Esophagus muscularis mucosa (tissue), 4 donors: ENCODE data around the gene GTSE1. TPM values are rescaled to one million over a fixed set of nuclear protein-coding genes. Genes with fewer than 3 reads are reported as not detected.

Experiments
- DNase-seq: peaks from one replicate; pipeline ENCODE4 v3.0.0-alpha.2; 2017; ENCODE audit errors: extremely low spot score
- H3K27ac ChIP-seq, 4 donors: fragments of 200-600 bp; sonication (generic); replicated peaks in 1 of 4; 1 replicate in 3 of 4; 2 replicates in 1 of 4; pipeline ENCODE4 v1.5.1; 2016 to 2019; ENCODE audit warnings: mild to moderate bottlenecking in 1 of 4
- H3K27me3 ChIP-seq, 4 donors: fragments of 200-600 bp; sonication (generic); one replicate each; pipeline versions ENCODE4 v1.5.1 to v1.6.0; 2016 to 2019
- H3K36me3 ChIP-seq, 4 donors: fragments of 200-600 bp; sonication (generic); one replicate each; pipeline ENCODE4 v1.5.1; 2016 to 2019
- H3K4me1 ChIP-seq, 4 donors: fragments of 200-600 bp; sonication (generic); one replicate each; pipeline ENCODE4 v1.5.1; 2016 to 2019
- H3K4me3 ChIP-seq, 4 donors: fragments of 200-600 bp; sonication (generic); 1 replicate in 2 of 4; 2 replicates in 2 of 4; pipeline ENCODE4 v1.5.1; 2016 to 2019; ENCODE audit warnings: mild to moderate bottlenecking in 4 of 4, moderate library complexity in 1 of 4
- H3K9me3 ChIP-seq, 4 donors: fragments of 200-600 bp; sonication (generic); 1 replicate in 3 of 4; 2 replicates in 1 of 4; pipeline ENCODE4 v1.5.1; 2016 to 2019
- EP300 ChIP-seq: sonication (generic); formaldehyde crosslinking; IDR thresholded peaks from one replicate; pipeline ENCODE4 v1.6.1; 2017; ENCODE audit warnings: antibody characterized with exemption
- POLR2A ChIP-seq: fragments of 450-650 bp; IDR thresholded peaks from one replicate; pipeline ENCODE4 v1.6.1; 2017; ENCODE audit warnings: antibody characterized with exemption, moderate library complexity, mild to moderate bottlenecking, low read depth
- POLR2AphosphoS5 ChIP-seq, 2 donors: sonication (generic); formaldehyde crosslinking; IDR thresholded peaks; one replicate each; pipeline ENCODE4 v1.6.1; 2017; ENCODE audit warnings: antibody characterized with exemption in 2 of 2
- WGBS: methylation state at CpG from one replicate; pipeline ENCODE4 v1.1.5; 2018; 5-methylcytosine and 5-hydroxymethylcytosine counted together
- intact Hi-C: fragments of 100-400 bp; cut with DNase I; formaldehyde crosslinking; loops from one replicate; pipeline ENCODE4 v1.15.1; 2023
- total RNA-seq, 4 donors: library from RNA; depleted of rRNA; stranded (reverse); fragments of >200 nt; gene quantifications; one replicate each; pipeline versions ENCODE4 v1.1.0 to v1.2.1, GENCODE V29; 2016
- TF ChIP-seq, protein P1 (sequence below), 3 experiments: fragments of 200-600 bp in 2 of 3; fragments of 450-650 bp in 1 of 3; sonication (generic) in 2 of 3; IDR thresholded peaks; one replicate each; pipeline ENCODE4 v1.5.1; 2017 to 2019; ENCODE audit warnings: antibody characterized with exemption in 3 of 3, mild to moderate bottlenecking in 2 of 3, moderate library complexity in 1 of 3

The GTSE1 gene
- total RNA-seq, 4 donors from 2014 or later: 1.0 TPM; not detected in 3

DNA sequence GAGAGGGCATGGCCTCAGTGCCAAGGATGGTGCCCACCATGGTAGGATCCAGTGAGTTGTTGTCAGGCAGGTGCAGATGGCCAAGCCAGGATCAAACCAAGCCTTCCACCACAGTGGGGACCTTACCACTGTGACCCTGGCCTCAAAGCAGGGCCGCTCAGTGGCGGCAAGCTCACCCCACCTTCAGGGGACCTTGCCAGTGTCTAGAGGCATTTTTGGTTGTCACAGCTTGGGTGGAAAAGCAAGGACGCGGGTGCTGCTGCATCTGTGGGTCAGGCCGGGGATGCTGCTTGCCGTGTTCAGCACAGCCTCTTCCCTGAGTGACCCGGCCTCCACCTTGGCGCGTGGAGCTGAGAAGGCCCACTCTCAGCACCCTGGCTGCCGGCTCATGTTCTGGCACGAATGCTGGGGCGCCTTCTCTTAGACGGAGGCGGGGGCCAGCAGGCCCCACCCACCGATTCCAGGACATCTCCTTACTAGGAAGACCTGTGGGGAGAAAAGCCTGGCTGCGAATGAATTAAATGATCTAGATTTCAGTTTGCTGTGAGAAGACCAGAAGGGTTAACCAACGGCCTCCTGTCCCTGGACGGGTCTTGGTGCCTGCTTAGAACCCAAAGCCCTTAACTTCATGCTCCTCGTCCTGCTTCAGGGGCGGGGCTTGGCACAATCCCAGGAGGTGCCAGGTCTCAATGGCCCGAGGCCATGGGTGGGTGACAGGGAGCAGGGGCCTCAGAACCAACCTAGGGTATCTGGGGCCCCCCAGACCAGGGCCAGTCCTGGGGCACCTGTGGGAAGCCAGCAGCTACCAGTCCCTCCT, 57.7 kb downstream of the GTSE1 start:
- Histone ChIP-seq H3K4me1 (peaks cover 0 to 32% (median 10%) of the 10 kb centered on the region in 4 donors), H3K36me3 (peaks cover 50 to 90% (median 85%) of the 10 kb centered on the region in 4 donors), H3K9me3 (no peaks in the 10 kb centered on the region), H3K4me3 (no peak overlapping the region), H3K27ac (no peak overlapping the region), H3K27me3 (no peaks in the 10 kb centered on the region)
- WGBS: 80% methylated on average over 16 of the region's 21 CpGs
- TF ChIP-seq EP300 (no peak), POLR2AphosphoS5 (IDR thresholded peaks at IDR 0.05) (no peak), POLR2A (no peak)
- TF ChIP-seq, protein P1, sequence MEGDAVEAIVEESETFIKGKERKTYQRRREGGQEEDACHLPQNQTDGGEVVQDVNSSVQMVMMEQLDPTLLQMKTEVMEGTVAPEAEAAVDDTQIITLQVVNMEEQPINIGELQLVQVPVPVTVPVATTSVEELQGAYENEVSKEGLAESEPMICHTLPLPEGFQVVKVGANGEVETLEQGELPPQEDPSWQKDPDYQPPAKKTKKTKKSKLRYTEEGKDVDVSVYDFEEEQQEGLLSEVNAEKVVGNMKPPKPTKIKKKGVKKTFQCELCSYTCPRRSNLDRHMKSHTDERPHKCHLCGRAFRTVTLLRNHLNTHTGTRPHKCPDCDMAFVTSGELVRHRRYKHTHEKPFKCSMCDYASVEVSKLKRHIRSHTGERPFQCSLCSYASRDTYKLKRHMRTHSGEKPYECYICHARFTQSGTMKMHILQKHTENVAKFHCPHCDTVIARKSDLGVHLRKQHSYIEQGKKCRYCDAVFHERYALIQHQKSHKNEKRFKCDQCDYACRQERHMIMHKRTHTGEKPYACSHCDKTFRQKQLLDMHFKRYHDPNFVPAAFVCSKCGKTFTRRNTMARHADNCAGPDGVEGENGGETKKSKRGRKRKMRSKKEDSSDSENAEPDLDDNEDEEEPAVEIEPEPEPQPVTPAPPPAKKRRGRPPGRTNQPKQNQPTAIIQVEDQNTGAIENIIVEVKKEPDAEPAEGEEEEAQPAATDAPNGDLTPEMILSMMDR (IDR thresholded peaks at IDR 0.05): no peak
- intact Hi-C loops: no loop called here
- DNase-seq: no peak

DNA sequence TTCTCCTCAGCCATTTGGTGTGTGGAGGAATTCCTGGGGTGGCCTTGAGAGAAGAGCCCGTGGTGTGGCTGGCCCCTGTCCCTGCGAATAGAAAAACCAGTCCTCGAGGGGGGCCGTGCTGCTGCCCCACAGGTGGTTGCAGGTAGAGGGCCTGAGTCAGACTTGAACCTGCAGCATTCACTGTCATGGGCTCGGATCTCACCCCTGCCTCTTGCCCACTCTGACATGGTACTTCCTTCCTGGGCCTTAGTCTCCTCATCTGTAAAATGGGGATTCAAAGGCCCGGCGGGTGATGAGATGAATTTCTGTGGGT, 58.3 kb downstream of the GTSE1 start:
- intact Hi-C loops: no loop called here
- no peaks in the 10 kb centered on the region for H3K9me3 ChIP-seq
- DNase-seq: no peak
- 78% methylated on average over 3 of the region's 7 CpGs for WGBS
- H3K27me3 ChIP-seq: no peaks in the 10 kb centered on the region
- H3K36me3 ChIP-seq: peaks cover 50 to 87% (median 80%) of the 10 kb centered on the region in 4 donors
- H3K4me1 ChIP-seq: peaks cover 0 to 28% (median 9%) of the 10 kb centered on the region in 4 donors
- H3K4me3 ChIP-seq: no peak overlapping the region
- H3K27ac ChIP-seq: no peak overlapping the region
- TF ChIP-seq POLR2A (no peak), POLR2AphosphoS5 (IDR thresholded peaks at IDR 0.05) (no peak), EP300 (no peak)
- TF ChIP-seq, protein P1 (IDR thresholded peaks at IDR 0.05): no peak

DNA sequence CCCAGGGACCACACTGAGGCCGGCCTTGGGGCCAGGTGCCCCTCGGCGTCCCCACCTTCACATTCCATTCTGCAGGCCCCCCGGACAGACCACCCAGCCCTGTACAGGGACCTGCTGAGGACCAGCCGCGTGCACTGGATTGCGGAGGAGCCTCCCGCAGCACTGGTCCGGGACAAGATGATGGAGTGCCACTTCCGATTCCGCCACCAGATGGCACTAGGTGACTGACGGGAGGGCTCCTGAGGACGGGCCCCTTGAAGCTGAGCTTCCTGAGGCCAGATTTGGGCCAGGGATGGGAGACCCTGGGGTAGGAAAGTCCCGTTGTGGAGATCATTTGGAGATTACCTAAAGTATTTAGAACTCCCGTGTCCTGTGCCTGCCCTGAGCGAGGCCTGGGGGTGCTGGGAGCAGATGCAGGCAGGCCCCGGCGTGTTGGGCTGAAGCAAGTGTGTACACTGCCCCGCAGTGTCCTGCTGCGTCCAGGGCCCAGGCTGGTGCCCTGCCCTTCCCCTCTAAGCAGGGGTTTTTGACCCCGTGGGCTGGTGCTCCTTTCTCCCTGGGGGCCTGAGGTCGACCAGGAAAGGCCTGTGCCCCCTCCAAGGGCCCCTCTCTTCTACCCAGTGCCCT, 58.8 kb downstream of the GTSE1 start:
- peaks cover 46 to 82% (median 75%) of the 10 kb centered on the region in 4 donors for H3K36me3 ChIP-seq
- no peak overlapping the region for H3K4me3 ChIP-seq
- intact Hi-C loops: no loop called here
- H3K27ac ChIP-seq: no peak overlapping the region
- WGBS: 74% methylated on average over 9 of the region's 22 CpGs
- no peaks in the 10 kb centered on the region for H3K27me3 ChIP-seq
- H3K4me1 ChIP-seq: peaks cover 0 to 23% (median 6%) of the 10 kb centered on the region in 4 donors
- no peak for TF ChIP-seq POLR2AphosphoS5 (IDR thresholded peaks at IDR 0.05)
- TF ChIP-seq, protein P1 (IDR thresholded peaks at IDR 0.05): peak; percentile 55 to 75 (median 58)
- no peak for DNase-seq
- no peaks in the 10 kb centered on the region for H3K9me3 ChIP-seq

DNA sequence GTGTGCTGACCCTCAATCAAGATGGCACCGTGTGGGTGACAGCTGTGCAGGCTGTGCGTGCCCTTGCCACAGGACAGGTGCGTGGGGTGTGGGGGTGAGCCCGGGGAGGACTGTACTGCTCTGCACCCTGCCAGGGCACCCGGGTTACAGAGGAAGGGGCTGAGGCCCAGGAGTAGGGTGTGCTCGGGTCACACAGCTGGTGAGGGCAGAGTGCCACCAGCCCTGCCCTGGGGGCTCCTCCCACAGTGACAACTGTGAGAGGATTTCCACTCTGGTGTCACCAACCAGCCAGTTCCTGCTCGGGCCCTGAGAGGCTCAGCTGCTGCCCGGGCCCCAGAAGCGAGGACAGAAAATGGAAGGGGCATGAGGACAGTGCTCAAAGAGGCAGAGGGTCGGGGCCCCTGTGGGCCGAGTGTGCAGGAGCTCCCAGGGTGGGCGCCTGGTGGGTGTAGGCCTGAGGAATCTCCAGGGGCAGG, 59.4 kb downstream of the GTSE1 start:
- peaks cover 40 to 76% (median 69%) of the 10 kb centered on the region in 4 donors for H3K36me3 ChIP-seq
- DNase-seq: no peak
- H3K4me3 ChIP-seq: no peak overlapping the region
- 98% methylated on average over 8 of the region's 12 CpGs for WGBS
- TF ChIP-seq POLR2AphosphoS5 (IDR thresholded peaks at IDR 0.05): no peak
- no peak for TF ChIP-seq EP300
- TF ChIP-seq, protein P1 (IDR thresholded peaks at IDR 0.05): no peak
- TF ChIP-seq POLR2A: no peak
- peaks cover 0 to 20% (median 2%) of the 10 kb centered on the region in 4 donors for H3K4me1 ChIP-seq
- H3K9me3 ChIP-seq: no peaks in the 10 kb centered on the region
- no peak overlapping the region for H3K27ac ChIP-seq
- intact Hi-C loops: no loop called here
- H3K27me3 ChIP-seq: no peaks in the 10 kb centered on the region
